Measurements from ENCODE around the gene BORCS6. TPM values are rescaled to one million over a fixed set of nuclear protein-coding genes. Genes with fewer than 3 reads are reported as not detected.

The BORCS6 gene
- 1 to 10 TPM; 2.6 to 5.2 (median 4.6) TPM for polyA plus RNA-seq (ENCODE audit: insufficient read length in 3 of 3)
- long read RNA-seq, donor 1, transcript BORCS6-201 (1 exons, 2,575 nt), result major isoform, 6 of 6 reads
- long read RNA-seq, donor 1, partial matches to known transcripts, result 0 of 6 reads
- long read RNA-seq, donor 1, other reads (novel, unspliced or antisense), result 0 of 6 reads
- long read RNA-seq, donor 2, transcript BORCS6-201 (1 exons, 2,575 nt), result major isoform, 5 of 5 reads
- long read RNA-seq, donor 2, partial matches to known transcripts, result 0 of 5 reads
- long read RNA-seq, donor 2, other reads (novel, unspliced or antisense), result 0 of 5 reads
- long read RNA-seq, donor 3, transcript BORCS6-201 (1 exons, 2,575 nt), result major isoform, 14 of 14 reads
- long read RNA-seq, donor 3, partial matches to known transcripts, result 0 of 14 reads
- long read RNA-seq, donor 3, other reads (novel, unspliced or antisense), result 0 of 14 reads
- long read RNA-seq, donor 4, transcript BORCS6-201 (1 exons, 2,575 nt), result major isoform, 9 of 9 reads
- long read RNA-seq, donor 4, partial matches to known transcripts, result 0 of 9 reads
- long read RNA-seq, donor 4, other reads (novel, unspliced or antisense), result 0 of 9 reads
- long read RNA-seq, donor 5, result 0 reads
- long read RNA-seq, donor 6, transcript BORCS6-201 (1 exons, 2,575 nt), result major isoform, 6 of 6 reads
- long read RNA-seq, donor 6, partial matches to known transcripts, result 0 of 6 reads
- long read RNA-seq, donor 6, other reads (novel, unspliced or antisense), result 0 of 6 reads
- long read RNA-seq, donor 7, transcript BORCS6-201 (1 exons, 2,575 nt), result major isoform, 11 of 11 reads
- long read RNA-seq, donor 7, partial matches to known transcripts, result 0 of 11 reads
- long read RNA-seq, donor 7, other reads (novel, unspliced or antisense), result 0 of 11 reads
- long read RNA-seq, donor 8, result 0 reads
- long read RNA-seq, donor 9, transcript BORCS6-201 (1 exons, 2,575 nt), result major isoform, 13 of 13 reads
- long read RNA-seq, donor 9, partial matches to known transcripts, result 0 of 13 reads
- long read RNA-seq, donor 9, other reads (novel, unspliced or antisense), result 0 of 13 reads
- long read RNA-seq, donor 10, transcript BORCS6-201 (1 exons, 2,575 nt), result major isoform, 6 of 6 reads
- long read RNA-seq, donor 10, partial matches to known transcripts, result 0 of 6 reads
- long read RNA-seq, donor 10, other reads (novel, unspliced or antisense), result 0 of 6 reads
- long read RNA-seq, donor 11, transcript BORCS6-201 (1 exons, 2,575 nt), result major isoform, 7 of 7 reads
- long read RNA-seq, donor 11, partial matches to known transcripts, result 0 of 7 reads
- long read RNA-seq, donor 11, other reads (novel, unspliced or antisense), result 0 of 7 reads
- long read RNA-seq, donor 12, partial matches to known transcripts, result 0 of 3 reads
- long read RNA-seq, donor 12, other reads (novel, unspliced or antisense), result 0 of 3 reads
- long read RNA-seq, donor 13, result 0 reads
- long read RNA-seq, donor 14, partial matches to known transcripts, result 0 of 4 reads
- long read RNA-seq, donor 14, other reads (novel, unspliced or antisense), result 0 of 4 reads
- long read RNA-seq, donor 15, partial matches to known transcripts, result 0 of 3 reads
- long read RNA-seq, donor 15, other reads (novel, unspliced or antisense), result 0 of 3 reads
- long read RNA-seq, donor 16, transcript BORCS6-201 (1 exons, 2,575 nt), result major isoform, 13 of 13 reads
- long read RNA-seq, donor 16, partial matches to known transcripts, result 0 of 13 reads
- long read RNA-seq, donor 16, other reads (novel, unspliced or antisense), result 0 of 13 reads

GRCh38 chr17:8189711-8190477, at the start of gene BORCS6:
Gene BORCS6, minus strand, starts transcription at chr17:8190180. Its CDS starts 40 bp downstream, at chr17:8190140.
- DNase-seq (ENCODE audit: extremely low read depth in 1 of 11, low read depth in 9 of 11, low spot score in 4 of 11), result peak; percentile 81 to 98 (median 92)

DNA sequence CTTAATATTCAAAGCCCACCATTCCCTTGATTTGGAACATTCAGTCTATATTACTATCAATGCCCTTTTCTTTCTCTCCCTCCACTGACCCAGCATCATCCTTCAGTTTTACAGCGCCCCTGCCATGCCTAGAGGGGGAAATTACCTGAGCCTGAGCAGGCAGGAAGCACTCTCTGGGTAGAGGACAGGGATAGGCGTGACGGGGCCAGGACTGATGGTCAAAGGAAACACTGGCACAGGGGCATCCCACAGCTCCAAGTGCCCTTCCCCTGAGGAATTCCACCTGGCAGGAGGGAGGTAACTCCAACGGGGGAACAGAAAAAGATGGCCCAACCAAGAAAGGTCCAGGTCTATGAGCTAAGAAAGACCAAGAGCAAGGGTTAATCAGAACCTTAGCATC, 47.9 kb upstream of the BORCS6 start:
- DNase-seq (ENCODE audit: extremely low read depth in 1 of 11, low read depth in 9 of 11, low spot score in 4 of 11), result no peak

DNA sequence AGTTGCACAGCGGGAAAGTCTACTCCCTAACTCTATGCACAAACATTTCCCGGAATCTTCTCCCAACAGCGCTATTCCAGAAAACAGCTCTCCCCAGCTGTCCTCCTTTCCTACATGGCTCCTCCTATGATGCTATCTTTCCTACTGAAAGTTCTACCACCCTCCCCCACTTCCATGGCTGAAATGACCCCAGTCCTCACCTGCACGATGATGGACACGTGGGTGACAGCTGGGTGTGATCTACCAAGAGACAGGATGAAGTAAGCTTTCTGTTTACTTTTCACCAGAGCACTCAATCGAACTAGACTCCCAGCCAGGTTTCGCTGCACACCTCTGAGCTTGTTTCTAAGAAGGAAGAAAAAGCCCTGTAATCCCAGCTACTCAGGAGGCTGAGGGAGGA, 47.2 kb upstream of the BORCS6 start:
- DNase-seq (ENCODE audit: extremely low read depth in 1 of 11, low read depth in 9 of 11, low spot score in 4 of 11), result no peak

DNA sequence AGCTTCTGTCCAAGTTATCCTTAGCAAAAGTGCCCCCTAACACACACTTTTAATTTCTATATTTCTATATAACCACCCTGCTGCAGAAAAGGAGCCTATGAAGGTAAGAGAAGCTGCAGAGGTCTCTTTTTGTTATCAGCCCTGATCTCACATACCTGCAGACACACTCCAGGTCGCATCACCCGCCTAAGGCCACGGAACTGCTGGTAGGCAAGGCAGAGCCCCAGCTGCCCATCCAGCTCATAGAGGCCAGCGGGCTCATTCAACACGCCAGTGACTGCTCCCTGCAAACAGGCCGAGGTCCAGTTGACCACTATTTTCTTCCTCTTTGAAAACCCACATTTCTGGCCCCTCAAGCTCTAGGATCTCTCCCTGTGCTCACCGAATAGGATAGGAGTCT, 45.7 kb upstream of the BORCS6 start:
- no peak for DNase-seq (ENCODE audit: extremely low read depth in 1 of 11, low read depth in 9 of 11, low spot score in 4 of 11)

DNA sequence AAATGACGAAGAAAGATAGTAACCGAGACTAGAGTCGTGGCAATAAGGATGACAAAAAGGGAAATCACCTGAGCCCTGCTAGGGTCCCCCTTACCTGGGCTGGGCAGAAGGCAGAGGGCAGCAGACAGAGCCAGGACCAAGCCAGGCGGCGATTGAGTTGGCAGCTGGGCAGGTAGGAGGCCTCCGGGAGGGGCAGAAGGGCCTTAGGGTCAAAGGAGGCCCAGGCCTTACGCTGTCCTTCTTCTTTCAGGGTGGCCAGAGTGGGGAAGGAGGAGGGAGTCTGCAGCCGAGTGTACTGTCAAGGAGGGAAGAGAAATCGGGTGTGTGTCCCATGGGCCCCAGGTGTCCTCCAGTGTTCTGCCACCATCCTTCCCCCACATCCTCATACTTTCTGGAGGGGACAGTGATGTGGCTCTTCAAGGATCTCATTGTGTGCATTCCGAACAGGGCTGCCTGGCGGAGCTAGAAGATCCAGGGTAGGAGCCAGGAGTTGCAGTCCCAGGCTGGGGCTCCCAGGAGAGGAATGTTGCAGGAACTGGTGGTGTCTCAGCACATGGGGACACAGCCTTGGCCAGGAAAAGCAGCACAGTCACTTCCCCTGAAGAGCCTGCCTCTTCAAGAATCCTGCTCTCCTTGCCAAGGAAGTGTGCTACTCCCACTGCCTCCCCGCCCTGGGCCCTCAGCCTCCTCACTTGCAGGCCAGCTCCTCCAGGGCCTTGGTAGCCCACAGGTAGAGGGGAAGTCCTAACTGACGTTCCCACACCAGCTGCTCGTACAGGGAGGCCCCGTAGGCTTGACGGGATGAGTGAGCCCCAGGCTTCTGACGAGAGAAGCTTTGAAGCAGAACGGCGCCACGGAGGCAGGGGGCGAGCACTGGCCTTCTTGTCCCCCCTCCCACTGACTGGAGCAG, 44.6 kb upstream of the BORCS6 start:
- no peak for DNase-seq (ENCODE audit: extremely low read depth in 1 of 11, low read depth in 9 of 11, low spot score in 4 of 11)

GRCh38 chr17:8231701-8232100, 41.7 kb upstream of the BORCS6 start:
- DNase-seq (ENCODE audit: extremely low read depth in 1 of 11, low read depth in 9 of 11, low spot score in 4 of 11), result no peak

- DNase-seq (ENCODE audit: extremely low read depth in 1 of 11, low read depth in 9 of 11, low spot score in 4 of 11), result no peak
Measured at GRCh38 chr17:8227238-8227581, 37.2 kb upstream of the BORCS6 start.

DNA sequence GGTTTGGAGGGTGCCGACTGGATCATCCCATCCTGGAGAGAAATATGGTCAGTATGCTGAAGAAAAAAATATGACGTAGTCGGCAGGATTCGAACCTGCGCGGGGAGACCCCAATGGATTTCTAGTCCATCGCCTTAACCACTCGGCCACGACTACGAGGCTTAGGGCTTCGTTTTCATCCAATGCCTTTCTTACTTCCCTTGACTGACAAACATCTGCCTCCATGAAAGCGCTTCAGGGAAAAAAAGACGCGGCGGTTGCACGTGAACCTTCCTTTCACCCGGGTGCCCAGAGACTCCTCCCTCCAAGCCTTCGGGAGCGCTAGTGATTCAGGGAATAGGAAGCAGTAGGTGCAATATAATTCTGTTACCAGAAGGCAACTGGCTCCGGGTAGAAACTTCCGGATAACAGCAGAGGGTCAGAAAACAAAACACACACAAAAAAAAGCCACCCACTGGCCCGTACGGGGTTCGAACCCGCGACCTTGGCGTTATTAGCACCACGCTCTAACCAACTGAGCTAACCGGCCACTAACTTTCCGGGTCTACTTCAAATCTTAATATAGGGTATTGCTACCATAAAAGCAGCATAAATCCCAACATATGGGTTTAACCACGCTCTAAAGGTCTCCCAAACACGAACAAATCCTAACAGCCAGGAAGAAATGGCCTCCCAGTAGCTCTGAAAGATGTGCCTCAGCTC, 36.7 kb upstream of the BORCS6 start:
- DNase-seq (ENCODE audit: extremely low read depth in 1 of 11, low read depth in 9 of 11, low spot score in 4 of 11), result peak; percentile 71 to 90 (median 86)

DNA sequence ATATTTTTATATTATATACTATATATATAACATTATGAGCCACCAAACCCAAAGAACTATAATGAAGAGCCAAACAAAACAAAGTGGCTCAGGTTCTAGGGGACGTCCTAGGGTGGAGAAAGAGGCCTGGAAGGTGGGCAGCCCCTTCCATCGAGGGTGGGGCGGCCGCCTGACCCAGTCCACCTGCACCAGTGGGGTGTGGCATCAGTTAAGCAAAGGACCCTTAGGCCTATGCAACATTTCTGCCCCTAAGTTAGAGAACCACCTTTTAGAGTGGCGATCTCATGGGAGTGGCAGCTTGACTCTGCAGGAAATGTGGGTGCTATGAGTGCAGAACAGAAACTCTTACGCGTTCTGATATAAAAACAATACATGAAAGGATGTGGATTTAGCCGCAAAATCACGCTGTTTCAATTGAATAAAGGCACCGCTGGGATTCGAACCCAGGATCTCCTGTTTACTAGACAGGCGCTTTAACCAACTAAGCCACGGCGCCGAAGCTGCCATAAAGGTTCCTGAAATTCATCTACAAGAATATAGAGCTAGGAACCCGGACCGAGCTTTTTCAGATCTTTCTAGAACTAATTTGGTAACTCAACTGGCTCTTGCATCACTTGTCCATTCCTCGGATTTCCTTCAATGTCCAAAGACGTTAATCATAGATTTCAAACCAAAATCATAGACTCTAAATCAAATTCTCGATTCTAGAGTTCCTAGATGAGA, 36.0 kb upstream of the BORCS6 start:
- DNase-seq (ENCODE audit: extremely low read depth in 1 of 11, low read depth in 9 of 11, low spot score in 4 of 11), result peak in 3 of 11 donors; percentile 13 to 33 (median 17)

DNA sequence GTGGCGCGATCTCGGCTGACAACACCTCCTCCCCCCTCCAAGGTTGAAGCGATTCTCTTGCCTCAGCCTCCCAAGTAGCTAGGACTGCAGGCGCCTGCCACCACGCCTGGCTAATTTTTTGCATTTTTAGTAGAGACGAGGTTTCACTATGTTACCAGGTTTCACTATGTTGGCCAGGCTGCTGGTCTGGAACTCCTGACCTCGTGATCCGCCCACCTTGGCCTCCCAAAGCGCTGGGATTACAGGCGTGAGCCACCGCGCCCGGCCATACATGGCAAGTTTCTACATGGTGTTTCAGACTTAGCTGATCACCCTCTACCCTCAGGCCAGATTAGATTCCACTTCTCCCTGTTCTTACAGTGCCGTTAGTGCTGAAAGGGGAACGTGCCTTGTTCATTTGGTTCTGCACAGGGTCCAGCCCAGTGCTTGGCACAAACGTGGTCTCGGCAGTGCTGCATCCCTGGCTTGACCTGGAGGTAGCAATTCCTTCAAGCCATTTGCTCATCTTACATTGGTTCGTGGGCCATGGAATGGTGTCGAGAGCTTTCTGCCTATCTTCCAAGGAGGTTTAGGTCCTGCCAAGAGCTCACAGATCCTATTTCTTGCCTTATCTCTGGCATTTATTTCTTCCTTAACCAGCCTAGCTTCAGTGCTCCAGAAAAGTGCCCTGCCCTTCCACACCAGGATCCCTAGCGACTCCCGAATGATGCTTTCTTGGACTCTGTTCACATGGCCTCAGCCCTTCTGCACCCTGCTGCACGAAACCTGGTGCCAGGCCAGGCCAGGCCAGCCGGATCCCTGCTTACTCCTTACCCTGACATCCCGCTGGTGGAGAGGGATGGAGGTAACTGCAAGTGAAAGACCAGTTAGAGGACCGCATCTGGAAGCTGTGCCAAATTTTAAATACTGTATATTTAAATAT, 35.2 kb upstream of the BORCS6 start:
- DNase-seq (ENCODE audit: extremely low read depth in 1 of 11, low read depth in 9 of 11, low spot score in 4 of 11), result no peak

- peak in 3 of 11 donors; percentile 40 to 48 (median 47) for DNase-seq (ENCODE audit: extremely low read depth in 1 of 11, low read depth in 9 of 11, low spot score in 4 of 11)
Measured at GRCh38 chr17:8223356-8224126, 33.6 kb upstream of the BORCS6 start.

DNA sequence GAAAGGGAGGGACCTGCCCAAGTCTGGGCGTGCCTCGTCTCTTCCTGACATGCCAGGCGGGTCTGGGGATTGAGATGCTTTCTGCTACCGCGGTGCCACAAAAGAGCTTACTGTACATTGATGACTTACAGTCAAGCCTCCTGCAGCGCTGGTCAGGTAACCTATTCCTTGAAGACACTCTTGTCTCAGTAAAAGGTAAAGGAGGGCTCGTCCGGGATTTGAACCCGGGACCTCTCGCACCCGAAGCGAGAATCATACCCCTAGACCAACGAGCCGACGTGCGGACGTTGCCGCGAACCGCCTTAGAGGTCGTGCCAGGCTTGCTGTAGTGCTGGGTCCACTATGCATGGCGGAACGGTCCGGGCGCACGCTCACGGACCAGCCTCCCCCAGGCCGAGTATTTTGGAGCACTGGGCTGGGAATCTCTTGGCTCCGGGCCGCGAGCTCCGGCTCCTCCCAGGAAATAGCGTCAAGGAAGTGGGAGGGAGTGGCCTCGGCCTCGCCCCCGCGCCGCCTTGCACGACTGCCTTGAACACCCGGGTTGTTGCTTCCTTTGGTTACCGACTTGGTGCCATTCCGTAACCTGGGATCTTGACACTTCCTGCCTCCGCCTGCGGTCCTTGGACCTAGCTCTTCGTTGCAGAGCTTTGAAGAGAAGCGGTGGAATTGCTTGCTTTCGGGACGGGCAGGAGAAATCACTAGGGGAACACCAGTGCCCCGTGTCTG, 32.8 kb upstream of the BORCS6 start:
- peak; percentile 66 to 91 (median 85) for DNase-seq (ENCODE audit: extremely low read depth in 1 of 11, low read depth in 9 of 11, low spot score in 4 of 11)

DNA sequence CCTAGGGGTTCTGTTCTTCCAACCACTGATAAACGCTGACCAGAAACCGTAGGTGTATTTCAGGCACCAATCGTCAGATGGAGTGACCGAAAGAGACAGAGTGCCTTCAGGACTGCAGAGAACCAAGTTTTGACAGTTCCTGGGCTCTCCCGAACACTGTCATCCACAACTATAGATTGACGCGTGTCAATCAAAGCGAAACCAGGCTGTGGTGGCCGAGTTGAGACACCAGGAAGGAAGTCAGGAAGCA, 32.3 kb upstream of the BORCS6 start:
- no peak for DNase-seq (ENCODE audit: extremely low read depth in 1 of 11, low read depth in 9 of 11, low spot score in 4 of 11)
